SH-SY5Y (cell line): ENCODE results near the gene KCNJ16.

ENCODE experiments used
- GATA2 ChIP-seq: IDR thresholded peaks from 2 replicates; pipeline ENCODE4 v1.6.1; 2011; ENCODE audit warnings: mild to moderate bottlenecking, low read depth, low read length
- GATA3 ChIP-seq: IDR thresholded peaks from 2 replicates; pipeline ENCODE4 v1.6.1; 2011; ENCODE audit warnings: low read depth, mild to moderate bottlenecking, low read length, moderate library complexity

DNA sequence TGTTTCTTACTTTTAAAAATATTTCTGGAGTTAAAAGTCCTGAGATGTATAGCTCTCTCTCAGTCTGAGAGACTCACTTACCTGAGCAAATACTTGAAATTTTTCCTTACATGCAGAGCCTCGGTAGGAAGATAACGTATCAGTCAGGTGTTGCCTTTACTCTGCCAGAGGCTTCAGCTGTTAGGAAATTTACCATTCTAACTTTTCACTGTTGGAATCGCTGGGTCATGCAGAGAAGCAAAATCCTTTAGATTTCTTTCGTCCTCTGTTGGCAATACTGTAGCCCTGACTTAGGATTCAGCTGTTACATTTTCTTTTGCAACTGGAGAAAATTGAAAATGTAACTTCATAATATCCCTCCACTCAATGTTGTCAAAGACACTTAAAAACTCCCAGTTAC, 20.0 kb upstream of the KCNJ16 start:
- no peak for TF ChIP-seq GATA2
- no peak for TF ChIP-seq GATA3
